Erythroblast (primary cell): ENCODE data around the gene SBF1.

Experiments used
- GATA1 ChIP-seq: IDR thresholded peaks from 2 replicates; pipeline ENCODE4 v1.6.1; 2011; ENCODE audit warnings: low read depth, mild to moderate bottlenecking, control low read depth, low read length, moderate library complexity
- POLR2A ChIP-seq: IDR thresholded peaks from 2 replicates; pipeline ENCODE4 v1.6.1; 2011; ENCODE audit warnings: mild to moderate bottlenecking, low read length

DNA sequence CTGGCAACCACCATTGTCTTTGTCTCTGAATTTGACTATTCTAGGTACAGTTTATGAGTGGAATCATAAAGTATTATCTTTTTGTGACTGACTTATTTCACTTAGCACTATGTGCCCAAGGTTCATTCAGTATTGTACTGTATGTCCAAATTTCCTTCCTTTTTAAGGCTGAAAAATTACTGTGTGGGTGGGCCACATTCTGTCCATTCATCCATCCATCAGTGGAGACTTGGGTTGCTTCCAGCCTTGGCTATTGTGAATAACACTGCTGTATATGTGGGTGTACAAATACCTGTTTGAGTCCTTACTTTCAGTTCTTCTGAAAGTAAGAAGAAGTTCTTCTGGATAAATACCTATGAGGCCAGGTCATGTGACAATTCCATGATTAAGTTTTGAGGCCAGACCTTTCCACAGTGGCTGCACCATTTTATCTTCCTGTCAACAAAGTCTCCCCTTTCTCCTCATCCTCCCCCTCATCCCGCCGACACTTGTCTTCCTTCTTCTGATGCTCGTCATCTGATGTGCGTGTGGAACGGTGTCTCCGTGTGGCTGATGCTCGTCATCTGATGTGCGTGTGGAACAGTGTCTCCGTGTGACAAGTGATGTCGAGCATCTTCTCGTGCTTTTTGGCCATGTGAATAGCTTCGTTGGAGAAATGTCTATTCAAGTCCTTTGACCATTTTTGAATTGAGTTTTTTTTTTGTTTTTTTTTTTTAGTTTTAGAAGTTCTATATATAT, 49.5 kb downstream of the SBF1 start:
- TF ChIP-seq POLR2A (no peak), GATA1 (no peak)
